Ovary (tissue), 9 donors: Measurements from ENCODE around the gene SND1. TPM values are rescaled to one million over a fixed set of nuclear protein-coding genes. Genes with fewer than 3 reads are reported as not detected.

ENCODE experiments used
- DNase-seq, 5 donors: peaks; one replicate each; pipeline ENCODE4 v3.0.0-alpha.2; 2019 to 2020
- H3K27ac ChIP-seq, 2 donors: fragments of 200-600 bp; one replicate each; pipeline versions ENCODE4 v1.5.1 to v1.8.0; 2019 to 2022
- H3K27me3 ChIP-seq: fragments of 200-600 bp; one replicate; pipeline ENCODE4 v1.8.0; 2022
- H3K36me3 ChIP-seq: fragments of 200-600 bp; sonication (generic); one replicate; pipeline ENCODE4 v1.5.1; 2019
- H3K4me1 ChIP-seq: one replicate; pipeline ENCODE4 v1.8.1; 2013; ENCODE audit warnings: mild to moderate bottlenecking, moderate library complexity; ENCODE audit not compliant: insufficient read depth
- H3K4me3 ChIP-seq: fragments of 200-600 bp; sonication (generic); one replicate; pipeline ENCODE4 v1.5.1; 2017
- H3K9me3 ChIP-seq, 2 donors: fragments of 200-600 bp in 1 of 2; sonication (generic) in 1 of 2; one replicate each; pipeline versions ENCODE4 v1.5.1 to v1.8.1; 2013 to 2019; ENCODE audit warnings: mild to moderate bottlenecking in 1 of 2, moderate library complexity in 1 of 2
- CTCF ChIP-seq, 3 donors: fragments of 450-650 bp in 2 of 3; fragments of 200-600 bp in 1 of 3; IDR thresholded peaks; one replicate each; pipeline versions ENCODE4 v1.5.1 to v1.8.0; 2016 to 2022; ENCODE audit warnings: antibody characterized with exemption in 3 of 3, mild to moderate bottlenecking in 1 of 3
- EP300 ChIP-seq: sonication (generic); formaldehyde crosslinking; IDR thresholded peaks from one replicate; pipeline ENCODE4 v1.6.1; 2017; ENCODE audit warnings: antibody characterized with exemption
- POLR2A ChIP-seq: fragments of 450-650 bp; IDR thresholded peaks from one replicate; pipeline ENCODE4 v1.6.1; 2017; ENCODE audit warnings: antibody characterized with exemption, mild to moderate bottlenecking, moderate library complexity
- WGBS, 3 donors: extraction: QIAGEN DNeasy Blood & Tissue Kit in 1 of 3; methylation state at CpG; one replicate each; pipeline versions ENCODE4 v1.1.5 to v1.1.7; 2013 to 2017; 5-methylcytosine and 5-hydroxymethylcytosine counted together
- intact Hi-C, 4 donors: fragments of 100-400 bp; cut with DNase I; formaldehyde crosslinking; loops; one replicate each; pipeline versions ENCODE4 v1.11.0 to v1.15.1; 2022 to 2023
- polyA plus RNA-seq, 2 donors: library from polyadenylated mRNA; stranded (reverse); fragments of 200-250 nt in 1 of 2; fragments of 350-450 nt in 1 of 2; fragmentation: Illumina TruSeq in 1 of 2; extraction: RNeasy Lipid Tissue Mini Kit (QIAGEN cat#74804) in 1 of 2; gene quantifications; one replicate each; pipeline ENCODE4 v1.2.3, GENCODE V29; 2013 to 2014
- total RNA-seq, 7 donors: library from RNA; depleted of rRNA in 2 of 7; stranded (reverse); fragments of >200 nt in 2 of 7; fragmentation: NEBNext Ultra II Directional in 3 of 7; extraction: Animal tissue kit (Norgen Biotek cat#: 25700) in 3 of 7; gene quantifications; one replicate each; pipeline versions ENCODE4 v1.1.0 to v1.2.4, GENCODE V29; 2016 to 2023
- donor health status: DM: no; HTN: no; CAD: no; lungs with moderate emphysema.
- donor health status: DM: no; HTN: no; CAD: no.
- donor health status: Bipolar disorder and iron deficiency.
- donor health status: DM: yes; HTN: yes; CAD: no.
- donor health status: DM: no; HTN: no; CAD: no.
- donor health status: DM: yes; HTN: yes; CAD: no.

The SND1 gene
- total and polyA plus RNA-seq, 9 donors, result 91.4 to 297 (median 182) TPM

- no peaks in the 10 kb centered on the region for H3K27me3 ChIP-seq
- intact Hi-C loops, result no loop called here
- no peak for DNase-seq
- H3K36me3 ChIP-seq, result no peaks in the 10 kb centered on the region
- H3K4me1 ChIP-seq, result peaks cover 5% of the 10 kb centered on the region
- WGBS, 3 donors, result 81 to 87% (median 85%) methylated on average over 7 of the region's 7 CpGs
- no peak overlapping the region for H3K27ac ChIP-seq
- no peak for TF ChIP-seq CTCF (IDR thresholded peaks at IDR 0.05)
- TF ChIP-seq POLR2A, result no peak
- TF ChIP-seq EP300, result no peak
- H3K4me3 ChIP-seq, result no peak overlapping the region
- no peaks in the 10 kb centered on the region for H3K9me3 ChIP-seq
These were observed 303.1 kb downstream of the SND1 start for GRCh38 chr7:127955051-127955531.

GRCh38 chr7:127957886-127958285 is 305.9 kb downstream of the SND1 start:
- Histone ChIP-seq H3K36me3 (no peaks in the 10 kb centered on the region), H3K27me3 (no peaks in the 10 kb centered on the region), H3K27ac (no peak overlapping the region), H3K4me3 (no peak overlapping the region), H3K9me3 (no peaks in the 10 kb centered on the region), H3K4me1 (no peaks in the 10 kb centered on the region)
- intact Hi-C loops, result no loop called here
- DNase-seq, result no peak
- TF ChIP-seq CTCF (IDR thresholded peaks at IDR 0.05) (no peak), POLR2A (no peak), EP300 (no peak)
- 76 to 93% (median 85%) methylated on average over 5 of the region's 5 CpGs for WGBS, 3 donors

DNA sequence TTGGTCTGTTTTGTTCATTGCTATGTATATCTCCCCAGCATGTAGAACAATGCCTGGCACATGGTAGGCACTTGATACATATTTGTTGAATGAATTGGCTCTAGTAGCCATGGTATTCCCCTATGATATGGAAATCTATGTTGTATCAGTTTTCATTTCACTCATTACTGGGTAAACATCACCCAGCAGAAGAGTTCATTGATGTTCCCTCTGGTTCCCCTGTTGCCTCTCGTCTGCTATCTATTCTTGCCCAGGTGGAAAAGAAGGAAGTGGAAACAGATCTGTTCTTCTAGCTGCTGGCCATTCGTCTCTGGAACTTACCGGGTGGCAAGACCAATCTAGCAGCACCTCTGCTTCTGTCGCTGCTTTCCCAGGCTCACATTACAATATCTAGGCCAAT is 307.8 kb downstream of the SND1 start:
- WGBS, 3 donors, result 93 to 98% (median 96%) methylated on average over 4 of the region's 4 CpGs
- intact Hi-C loops, result no loop called here
- H3K9me3 ChIP-seq, result no peaks in the 10 kb centered on the region

GRCh38 chr7:127961786-127962453 is 309.9 kb downstream of the SND1 start:
- 84 to 88% (median 87%) methylated on average over 9 of the region's 9 CpGs for WGBS, 3 donors
- H3K9me3 ChIP-seq, result no peaks in the 10 kb centered on the region
- H3K36me3 ChIP-seq, result no peaks in the 10 kb centered on the region
- no peaks in the 10 kb centered on the region for H3K4me1 ChIP-seq
- no peak overlapping the region for H3K27ac ChIP-seq
- no peak overlapping the region for H3K4me3 ChIP-seq
- H3K27me3 ChIP-seq, result no peaks in the 10 kb centered on the region
- intact Hi-C loops, result no loop called here
- DNase-seq, result no peak
- TF ChIP-seq EP300, result no peak
- TF ChIP-seq CTCF (IDR thresholded peaks at IDR 0.05), result no peak
- no peak for TF ChIP-seq POLR2A

More for the DNA sequence above, 307.8 kb downstream of the SND1 start:
- H3K36me3 ChIP-seq, result no peaks in the 10 kb centered on the region
- no peak for DNase-seq
- no peak for TF ChIP-seq CTCF (IDR thresholded peaks at IDR 0.05)
- no peak for TF ChIP-seq POLR2A
- no peak for TF ChIP-seq EP300
- H3K27ac ChIP-seq, result no peak overlapping the region
- H3K27me3 ChIP-seq, result no peaks in the 10 kb centered on the region
- H3K4me1 ChIP-seq, result no peaks in the 10 kb centered on the region
- H3K4me3 ChIP-seq, result no peak overlapping the region
